Measurements from ENCODE around the gene SLC24A3. TPM values are rescaled to one million over a fixed set of nuclear protein-coding genes. Genes with fewer than 3 reads are reported as not detected.

SLC24A3 gene
- total and polyA plus RNA-seq, 2 of the 13 experiments (the other 11 are each of a cell fraction or from before 2014, with no cell fraction given), result not detected

DNA sequence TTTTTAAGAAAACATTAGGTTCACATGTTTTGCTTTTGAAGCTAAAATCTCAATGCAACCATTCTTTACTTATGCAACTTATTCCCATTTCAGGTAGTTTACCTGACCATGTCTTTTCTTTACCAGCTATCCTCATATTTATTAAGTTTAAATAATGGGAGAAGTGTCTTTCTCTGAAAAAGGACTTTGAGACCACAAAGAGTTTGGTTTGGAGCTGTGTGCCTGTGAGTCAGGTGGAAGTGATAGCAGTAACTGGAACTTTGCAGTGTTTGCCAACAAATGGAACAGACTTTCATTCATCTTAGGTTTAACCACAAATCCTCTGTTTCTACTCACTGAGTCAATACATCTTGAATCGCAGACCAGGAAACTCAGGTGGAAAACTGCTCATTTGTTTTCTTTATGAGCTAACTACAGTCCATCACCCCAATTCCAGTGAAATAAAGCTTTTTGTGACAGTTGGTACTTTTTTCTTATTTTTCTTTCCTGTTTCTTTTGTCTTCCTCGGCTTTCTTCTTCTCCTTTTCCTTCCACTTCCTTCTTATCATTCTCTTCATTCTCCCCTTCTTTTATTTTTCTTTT is 397.3 kb downstream of the SLC24A3 start (continued):
- TF ChIP-seq ZBTB25 (CRISPR knock-in tag; IDR thresholded peaks at IDR 0.05) (peak; percentile 55; the same call in 1 of the 2 replicates), RCOR2 (CRISPR knock-in tag; IDR thresholded peaks at IDR 0.05) (peak; percentile 66; the same call in 1 of the 2 replicates), CBX2 (IDR thresholded peaks at IDR 0.05; ENCODE audit: low read depth, low read length) (no peak), CBX2 (CRISPR knock-in tag; IDR thresholded peaks at IDR 0.05; ENCODE audit: low read depth) (no peak), ZNF121 (CRISPR knock-in tag; IDR thresholded peaks at IDR 0.05) (no peak), PCBP2 (optimal IDR thresholded peaks at IDR 0.05; ENCODE audit: low read depth, low read length, poor library complexity, severe bottlenecking) (no peak), ZFP91 (CRISPR knock-in tag; IDR thresholded peaks at IDR 0.05; ENCODE audit: borderline replicate concordance) (no peak), ZNF468 (CRISPR knock-in tag; IDR thresholded peaks at IDR 0.05) (no peak), ZBTB21 (CRISPR knock-in tag; IDR thresholded peaks at IDR 0.05) (no peak), AKAP8 (CRISPR knock-in tag; IDR thresholded peaks at IDR 0.05) (no peak), ZFP37 (CRISPR knock-in tag; IDR thresholded peaks at IDR 0.05; ENCODE audit: borderline replicate concordance) (no peak; the same call in 1 of the 2 replicates), NCOA2 (CRISPR knock-in tag; IDR thresholded peaks at IDR 0.05) (peak; percentile 93), IKZF5 (CRISPR knock-in tag; IDR thresholded peaks at IDR 0.05) (peak; percentile 90), RBFOX2 (IDR thresholded peaks at IDR 0.05; ENCODE audit: low read depth, low read length) (peak; percentile 62), POGZ (CRISPR knock-in tag; IDR thresholded peaks at IDR 0.05) (peak; percentile 61), ARHGAP35 (CRISPR knock-in tag; IDR thresholded peaks at IDR 0.05; ENCODE audit: borderline replicate concordance) (no peak)
- TF ChIP-seq, protein P1, sequence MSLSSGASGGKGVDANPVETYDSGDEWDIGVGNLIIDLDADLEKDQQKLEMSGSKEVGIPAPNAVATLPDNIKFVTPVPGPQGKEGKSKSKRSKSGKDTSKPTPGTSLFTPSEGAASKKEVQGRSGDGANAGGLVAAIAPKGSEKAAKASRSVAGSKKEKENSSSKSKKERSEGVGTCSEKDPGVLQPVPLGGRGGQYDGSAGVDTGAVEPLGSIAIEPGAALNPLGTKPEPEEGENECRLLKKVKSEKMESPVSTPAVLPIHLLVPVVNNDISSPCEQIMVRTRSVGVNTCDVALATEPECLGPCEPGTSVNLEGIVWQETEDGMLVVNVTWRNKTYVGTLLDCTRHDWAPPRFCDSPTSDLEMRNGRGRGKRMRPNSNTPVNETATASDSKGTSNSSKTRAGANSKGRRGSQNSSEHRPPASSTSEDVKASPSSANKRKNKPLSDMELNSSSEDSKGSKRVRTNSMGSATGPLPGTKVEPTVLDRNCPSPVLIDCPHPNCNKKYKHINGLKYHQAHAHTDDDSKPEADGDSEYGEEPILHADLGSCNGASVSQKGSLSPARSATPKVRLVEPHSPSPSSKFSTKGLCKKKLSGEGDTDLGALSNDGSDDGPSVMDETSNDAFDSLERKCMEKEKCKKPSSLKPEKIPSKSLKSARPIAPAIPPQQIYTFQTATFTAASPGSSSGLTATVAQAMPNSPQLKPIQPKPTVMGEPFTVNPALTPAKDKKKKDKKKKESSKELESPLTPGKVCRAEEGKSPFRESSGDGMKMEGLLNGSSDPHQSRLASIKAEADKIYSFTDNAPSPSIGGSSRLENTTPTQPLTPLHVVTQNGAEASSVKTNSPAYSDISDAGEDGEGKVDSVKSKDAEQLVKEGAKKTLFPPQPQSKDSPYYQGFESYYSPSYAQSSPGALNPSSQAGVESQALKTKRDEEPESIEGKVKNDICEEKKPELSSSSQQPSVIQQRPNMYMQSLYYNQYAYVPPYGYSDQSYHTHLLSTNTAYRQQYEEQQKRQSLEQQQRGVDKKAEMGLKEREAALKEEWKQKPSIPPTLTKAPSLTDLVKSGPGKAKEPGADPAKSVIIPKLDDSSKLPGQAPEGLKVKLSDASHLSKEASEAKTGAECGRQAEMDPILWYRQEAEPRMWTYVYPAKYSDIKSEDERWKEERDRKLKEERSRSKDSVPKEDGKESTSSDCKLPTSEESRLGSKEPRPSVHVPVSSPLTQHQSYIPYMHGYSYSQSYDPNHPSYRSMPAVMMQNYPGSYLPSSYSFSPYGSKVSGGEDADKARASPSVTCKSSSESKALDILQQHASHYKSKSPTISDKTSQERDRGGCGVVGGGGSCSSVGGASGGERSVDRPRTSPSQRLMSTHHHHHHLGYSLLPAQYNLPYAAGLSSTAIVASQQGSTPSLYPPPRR (CRISPR knock-in tag; IDR thresholded peaks at IDR 0.05; ENCODE audit: borderline replicate concordance), result peak; percentile 70; the same call in 1 of the 2 replicates
- TF ChIP-seq, protein P2, sequence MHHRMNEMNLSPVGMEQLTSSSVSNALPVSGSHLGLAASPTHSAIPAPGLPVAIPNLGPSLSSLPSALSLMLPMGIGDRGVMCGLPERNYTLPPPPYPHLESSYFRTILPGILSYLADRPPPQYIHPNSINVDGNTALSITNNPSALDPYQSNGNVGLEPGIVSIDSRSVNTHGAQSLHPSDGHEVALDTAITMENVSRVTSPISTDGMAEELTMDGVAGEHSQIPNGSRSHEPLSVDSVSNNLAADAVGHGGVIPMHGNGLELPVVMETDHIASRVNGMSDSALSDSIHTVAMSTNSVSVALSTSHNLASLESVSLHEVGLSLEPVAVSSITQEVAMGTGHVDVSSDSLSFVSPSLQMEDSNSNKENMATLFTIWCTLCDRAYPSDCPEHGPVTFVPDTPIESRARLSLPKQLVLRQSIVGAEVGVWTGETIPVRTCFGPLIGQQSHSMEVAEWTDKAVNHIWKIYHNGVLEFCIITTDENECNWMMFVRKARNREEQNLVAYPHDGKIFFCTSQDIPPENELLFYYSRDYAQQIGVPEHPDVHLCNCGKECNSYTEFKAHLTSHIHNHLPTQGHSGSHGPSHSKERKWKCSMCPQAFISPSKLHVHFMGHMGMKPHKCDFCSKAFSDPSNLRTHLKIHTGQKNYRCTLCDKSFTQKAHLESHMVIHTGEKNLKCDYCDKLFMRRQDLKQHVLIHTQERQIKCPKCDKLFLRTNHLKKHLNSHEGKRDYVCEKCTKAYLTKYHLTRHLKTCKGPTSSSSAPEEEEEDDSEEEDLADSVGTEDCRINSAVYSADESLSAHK (CRISPR knock-in tag; IDR thresholded peaks at IDR 0.05; ENCODE audit: borderline replicate concordance), result no peak
